ENCODE data around the gene ATP11C. TPM values are rescaled to one million over a fixed set of nuclear protein-coding genes. Genes with fewer than 3 reads are reported as not detected.
"Not testable (repeated sequence)": the region's sequence is repeated elsewhere in the genome, so short reads cannot be mapped to it uniquely, and the experiment has no call there.

ATP11C gene
- total RNA-seq, 1 donor from 2014 or later: 30.6 TPM

DNA sequence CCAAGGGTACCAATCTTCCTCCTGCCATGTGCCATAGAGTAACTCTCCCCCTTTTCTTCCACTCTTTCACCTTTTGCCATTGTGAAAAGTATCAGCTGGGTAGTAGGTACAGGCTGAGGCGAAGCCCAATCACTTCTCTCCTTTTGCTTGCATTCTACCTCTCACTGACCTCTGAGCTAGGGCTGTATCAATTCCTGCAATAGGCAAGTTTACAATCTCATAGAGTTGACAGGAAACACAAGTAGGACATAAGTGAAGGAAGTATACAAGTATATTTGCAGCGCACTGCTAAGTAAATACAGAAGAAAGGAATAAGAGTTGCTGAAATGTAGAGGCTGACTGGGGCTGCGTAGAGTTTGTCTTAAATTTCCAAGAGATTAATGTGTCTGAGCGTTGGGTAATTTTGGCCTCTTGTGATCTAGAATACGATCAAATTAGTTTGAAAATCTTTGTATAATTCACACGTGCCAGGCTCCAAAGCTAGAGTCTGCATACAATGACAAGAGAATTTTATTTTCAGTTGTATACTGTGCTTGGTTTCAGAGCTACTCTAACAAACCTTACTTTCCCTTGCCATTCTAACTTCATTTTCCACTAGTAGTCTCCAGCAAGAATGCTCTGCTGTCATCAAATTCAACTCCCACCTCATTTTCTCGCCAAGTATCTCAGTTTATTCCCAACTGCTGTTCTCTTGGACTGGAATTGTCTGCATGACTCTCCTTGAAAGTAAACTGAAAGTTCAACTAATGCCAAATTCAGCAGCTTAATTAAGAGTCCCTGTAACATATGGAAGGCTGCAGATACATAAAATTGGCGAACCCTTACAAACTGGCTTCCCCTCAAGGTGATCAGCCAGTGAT is 90.3 kb downstream of the ATP11C start:
- no peak for DNase-seq (ENCODE audit: low read depth, low spot score)
- TF ChIP-seq, protein P1, sequence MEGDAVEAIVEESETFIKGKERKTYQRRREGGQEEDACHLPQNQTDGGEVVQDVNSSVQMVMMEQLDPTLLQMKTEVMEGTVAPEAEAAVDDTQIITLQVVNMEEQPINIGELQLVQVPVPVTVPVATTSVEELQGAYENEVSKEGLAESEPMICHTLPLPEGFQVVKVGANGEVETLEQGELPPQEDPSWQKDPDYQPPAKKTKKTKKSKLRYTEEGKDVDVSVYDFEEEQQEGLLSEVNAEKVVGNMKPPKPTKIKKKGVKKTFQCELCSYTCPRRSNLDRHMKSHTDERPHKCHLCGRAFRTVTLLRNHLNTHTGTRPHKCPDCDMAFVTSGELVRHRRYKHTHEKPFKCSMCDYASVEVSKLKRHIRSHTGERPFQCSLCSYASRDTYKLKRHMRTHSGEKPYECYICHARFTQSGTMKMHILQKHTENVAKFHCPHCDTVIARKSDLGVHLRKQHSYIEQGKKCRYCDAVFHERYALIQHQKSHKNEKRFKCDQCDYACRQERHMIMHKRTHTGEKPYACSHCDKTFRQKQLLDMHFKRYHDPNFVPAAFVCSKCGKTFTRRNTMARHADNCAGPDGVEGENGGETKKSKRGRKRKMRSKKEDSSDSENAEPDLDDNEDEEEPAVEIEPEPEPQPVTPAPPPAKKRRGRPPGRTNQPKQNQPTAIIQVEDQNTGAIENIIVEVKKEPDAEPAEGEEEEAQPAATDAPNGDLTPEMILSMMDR (conservative IDR thresholded peaks at IDR 0.05): no peak
- Mint-ChIP-seq H3K27me3 (ENCODE audit: low read depth) (no peaks in the 10 kb centered on the region), H3K4me1 (no peaks in the 10 kb centered on the region), H3K9me3 (peaks cover 9% of the 10 kb centered on the region), H3K4me3 (no peak overlapping the region), H3K27ac (ENCODE audit: unreplicated experiment) (no peak overlapping the region), H3K36me3 (ENCODE audit: low read depth) (peaks cover 6% of the 10 kb centered on the region)

DNA sequence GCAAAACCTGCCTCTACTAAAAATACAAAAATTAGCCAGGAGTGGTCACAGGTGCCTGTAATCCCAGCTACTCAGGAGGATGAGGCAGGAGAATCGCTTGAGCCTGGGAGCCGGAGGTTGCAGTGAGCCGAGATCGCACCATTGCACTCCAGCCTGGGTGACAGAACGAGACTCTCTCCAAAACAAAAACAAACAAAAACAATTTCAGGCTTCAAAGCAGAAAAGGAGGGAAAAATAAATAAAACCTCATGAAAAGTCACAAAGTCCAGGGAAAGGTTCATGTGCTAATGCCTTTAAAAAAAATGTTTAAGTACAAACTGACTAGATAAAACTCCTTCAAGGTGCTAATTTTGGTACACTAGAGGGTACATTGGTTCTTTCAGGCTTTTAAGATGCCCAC is 96.5 kb downstream of the ATP11C start:
- H3K36me3 Mint-ChIP-seq (ENCODE audit: low read depth); H3K4me1 Mint-ChIP-seq; H3K9me3 Mint-ChIP-seq: not testable (repeated sequence)

DNA sequence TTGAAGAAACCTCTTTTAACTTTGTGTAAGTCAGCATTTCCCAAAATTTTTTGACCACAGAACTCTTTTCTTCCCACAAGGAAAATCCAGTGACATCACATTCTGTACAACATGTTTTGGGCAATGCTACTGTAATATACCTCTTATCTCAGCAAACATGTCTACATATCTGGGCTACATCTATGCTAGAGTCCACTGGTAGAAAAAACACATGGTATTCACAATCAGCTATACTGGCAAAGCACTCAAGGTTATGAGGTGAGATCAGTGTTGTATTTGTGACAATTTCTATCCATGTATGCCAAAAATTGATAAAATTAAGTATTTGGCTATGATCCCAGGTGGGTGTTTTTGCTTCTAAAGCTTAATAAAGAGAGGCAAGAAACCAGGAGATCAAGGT is 98.0 kb downstream of the ATP11C start:
- Mint-ChIP-seq H3K4me3 (no peak overlapping the region), H3K36me3 (ENCODE audit: low read depth) (peaks cover 5% of the 10 kb centered on the region), H3K4me1 (peaks cover 10% of the 10 kb centered on the region), H3K9me3 (peaks cover 4% of the 10 kb centered on the region), H3K27ac (ENCODE audit: unreplicated experiment) (no peak overlapping the region), H3K27me3 (ENCODE audit: low read depth) (no peaks in the 10 kb centered on the region)
- DNase-seq (ENCODE audit: low read depth, low spot score): no peak
- TF ChIP-seq, protein P1 (conservative IDR thresholded peaks at IDR 0.05): no peak

More for the DNA sequence above, 96.5 kb downstream of the ATP11C start:
- H3K27me3 Mint-ChIP-seq (ENCODE audit: low read depth); H3K4me3 Mint-ChIP-seq; H3K27ac Mint-ChIP-seq (ENCODE audit: unreplicated experiment); DNase-seq (ENCODE audit: low read depth, low spot score): not testable (repeated sequence)

DNA sequence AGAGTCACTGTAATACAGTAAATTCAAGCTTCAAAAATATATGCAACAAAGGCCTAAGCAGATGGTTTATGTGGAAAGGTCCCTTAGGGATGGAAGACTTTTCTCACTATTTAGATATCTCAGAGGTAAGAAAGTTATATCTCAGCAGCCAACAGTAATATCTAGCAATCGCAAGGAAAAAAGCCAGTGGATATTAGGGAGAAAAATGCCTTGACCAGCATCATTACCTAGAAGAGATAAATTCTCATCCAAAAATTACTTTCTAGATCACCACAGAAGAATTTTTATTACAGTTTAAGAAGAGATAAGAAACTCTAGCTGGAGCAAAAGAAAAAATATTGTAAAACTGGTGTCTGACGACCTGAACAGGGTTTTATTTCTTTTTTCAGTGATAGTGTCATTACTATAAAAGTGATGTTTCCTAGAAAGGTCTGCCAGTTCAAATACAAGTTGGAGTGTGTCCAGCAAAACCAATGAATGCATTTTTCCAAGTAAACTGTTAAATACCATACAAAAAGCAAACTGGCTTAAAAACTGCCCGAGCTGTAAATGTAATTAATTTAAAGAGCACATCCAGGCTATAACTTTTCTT is 100.0 kb downstream of the ATP11C start:
- Mint-ChIP-seq H3K9me3 (no peaks in the 10 kb centered on the region), H3K4me1 (peaks cover 10% of the 10 kb centered on the region), H3K36me3 (ENCODE audit: low read depth) (no peaks in the 10 kb centered on the region), H3K27me3 (ENCODE audit: low read depth) (no peaks in the 10 kb centered on the region), H3K27ac (ENCODE audit: unreplicated experiment) (peak overlapping the region; percentile 27), H3K4me3 (no peak overlapping the region)
- TF ChIP-seq, protein P1 (conservative IDR thresholded peaks at IDR 0.05): no peak
- DNase-seq (ENCODE audit: low read depth, low spot score): no peak

DNA sequence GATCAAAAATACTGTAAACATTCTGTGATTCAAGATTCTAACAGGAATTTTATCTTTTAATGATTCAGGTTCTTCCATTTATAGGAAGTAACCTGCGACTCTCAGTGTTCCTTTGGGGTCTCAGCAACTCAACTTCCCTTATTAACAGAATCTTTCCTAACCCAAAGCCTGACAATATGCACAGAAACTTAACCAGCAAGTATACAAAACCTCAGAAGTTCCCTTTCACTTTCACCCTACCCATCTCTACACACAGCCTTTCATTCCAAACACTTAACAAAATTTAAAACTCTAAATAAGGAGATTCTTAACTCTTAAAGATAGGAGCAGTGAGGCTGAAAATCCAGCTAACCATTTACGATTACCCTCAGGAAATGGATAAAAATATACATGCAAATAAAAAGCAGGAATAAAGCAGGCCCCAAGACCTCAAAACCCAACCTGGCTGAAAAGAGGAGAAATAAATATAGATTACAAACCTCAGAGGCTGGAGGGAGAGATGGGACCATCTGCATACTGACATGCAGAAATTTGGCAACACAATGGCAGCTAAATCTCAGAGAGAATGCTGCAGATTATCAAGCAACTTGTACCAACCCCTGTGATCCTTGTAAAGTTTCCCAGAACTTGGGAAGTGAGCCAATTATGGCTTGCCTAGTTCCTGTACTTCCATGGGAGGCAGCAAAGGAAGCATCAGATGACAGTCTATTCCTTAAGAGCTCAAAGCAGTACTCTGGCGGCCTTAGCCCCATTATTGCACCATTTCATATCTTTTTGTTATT is 101.0 kb downstream of the ATP11C start:
- DNase-seq (ENCODE audit: low read depth, low spot score): no peak
- TF ChIP-seq, protein P1 (conservative IDR thresholded peaks at IDR 0.05): no peak
- Mint-ChIP-seq H3K4me3 (no peak overlapping the region), H3K4me1 (peaks cover 10% of the 10 kb centered on the region), H3K27me3 (ENCODE audit: low read depth) (no peaks in the 10 kb centered on the region), H3K36me3 (ENCODE audit: low read depth) (no peaks in the 10 kb centered on the region), H3K9me3 (no peaks in the 10 kb centered on the region), H3K27ac (ENCODE audit: unreplicated experiment) (no peak overlapping the region)
